ENCODE data around the gene TARP.

Gene TARP

DNA sequence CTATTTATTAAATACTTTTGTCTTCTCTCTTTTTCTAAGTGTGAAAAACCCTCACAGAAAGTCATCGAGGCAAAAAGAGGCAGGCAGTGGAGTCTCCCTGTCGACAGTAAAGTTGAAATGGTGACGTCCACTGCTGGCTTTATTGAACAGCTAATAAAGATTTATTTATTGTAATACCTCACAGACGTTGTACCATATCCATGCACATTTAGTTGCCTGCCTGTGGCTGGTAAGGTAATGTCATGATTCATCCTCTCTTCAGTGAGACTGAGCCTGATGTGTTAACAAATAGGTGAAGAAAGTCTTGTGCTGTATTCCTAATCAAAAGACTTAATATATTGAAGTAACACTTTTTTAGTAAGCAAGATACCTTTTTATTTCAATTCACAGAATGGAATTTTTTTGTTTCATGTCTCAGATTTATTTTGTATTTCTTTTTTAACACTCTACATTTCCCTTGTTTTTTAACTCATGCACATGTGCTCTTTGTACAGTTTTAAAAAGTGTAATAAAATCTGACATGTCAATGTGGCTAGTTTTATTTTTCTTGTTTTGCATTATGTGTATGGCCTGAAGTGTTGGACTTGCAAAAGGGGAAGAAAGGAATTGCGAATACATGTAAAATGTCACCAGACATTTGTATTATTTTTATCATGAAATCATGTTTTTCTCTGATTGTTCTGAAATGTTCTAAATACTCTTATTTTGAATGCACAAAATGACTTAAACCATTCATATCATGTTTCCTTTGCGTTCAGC, 43.4 kb downstream of the TARP start:
- Mint-ChIP-seq H3K36me3 (ENCODE audit: low read depth) (peaks cover 33% of the 10 kb centered on the region), H3K27me3 (no peaks in the 10 kb centered on the region), H3K9me3 (no peaks in the 10 kb centered on the region), H3K4me1 (peaks cover 63% of the 10 kb centered on the region), H3K4me3 (no peak overlapping the region), H3K27ac (peak overlapping the region; percentile 53)
- ATAC-seq (no peak), DNase-seq (no peak)

DNA sequence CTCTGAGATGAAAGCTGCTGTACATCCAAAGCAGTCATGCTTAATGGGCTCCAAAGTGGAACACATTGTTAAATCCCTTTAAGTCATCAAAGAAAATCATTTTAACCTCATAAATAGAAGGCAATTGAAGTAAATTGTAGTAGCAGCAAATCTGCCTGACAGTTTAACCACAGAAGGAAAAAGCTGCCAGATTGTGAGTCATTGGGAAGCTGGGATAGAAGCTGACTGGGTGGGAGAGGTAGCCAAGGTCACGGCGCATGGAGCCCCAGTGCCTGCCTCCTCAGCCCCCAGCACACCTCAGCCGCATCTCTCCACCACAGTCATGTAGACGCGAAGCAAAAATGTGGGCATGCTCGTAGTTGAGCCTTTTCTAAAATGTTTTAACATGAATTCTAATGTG, 44.0 kb downstream of the TARP start:
- Mint-ChIP-seq H3K36me3 (ENCODE audit: low read depth) (peaks cover 37% of the 10 kb centered on the region), H3K4me3 (no peak overlapping the region), H3K9me3 (no peaks in the 10 kb centered on the region), H3K27ac (no peak overlapping the region), H3K4me1 (peaks cover 60% of the 10 kb centered on the region), H3K27me3 (no peaks in the 10 kb centered on the region)
- ATAC-seq = no peak
- DNase-seq = no peak

DNA sequence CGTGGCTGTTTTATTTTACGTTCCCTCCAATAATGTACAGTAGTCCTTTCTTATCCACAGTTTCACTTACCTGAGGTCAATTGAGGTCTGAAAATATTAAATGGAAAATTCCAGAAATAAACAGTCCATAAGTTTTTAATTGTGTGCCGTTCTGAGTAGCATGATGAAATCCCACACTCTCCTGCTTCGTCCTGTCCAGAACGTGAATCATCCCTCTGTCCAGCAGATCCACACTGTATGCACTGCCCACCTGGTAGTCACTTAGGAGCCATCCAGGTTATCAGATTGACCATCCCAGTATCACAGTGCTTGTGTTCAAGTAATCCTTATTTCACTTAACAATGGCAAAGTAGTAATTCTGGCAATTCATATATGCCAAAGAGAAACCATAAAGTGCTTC, 49.0 kb downstream of the TARP start:
- no peak for DNase-seq
- H3K4me1 Mint-ChIP-seq = peaks cover 42% of the 10 kb centered on the region
- no peak for ATAC-seq
- no peaks in the 10 kb centered on the region for H3K9me3 Mint-ChIP-seq
- H3K27me3 Mint-ChIP-seq = no peaks in the 10 kb centered on the region
- H3K36me3 Mint-ChIP-seq (ENCODE audit: low read depth) = peaks cover 30% of the 10 kb centered on the region
- H3K27ac Mint-ChIP-seq = peak overlapping the region; percentile 23
- H3K4me3 Mint-ChIP-seq = no peak overlapping the region

DNA sequence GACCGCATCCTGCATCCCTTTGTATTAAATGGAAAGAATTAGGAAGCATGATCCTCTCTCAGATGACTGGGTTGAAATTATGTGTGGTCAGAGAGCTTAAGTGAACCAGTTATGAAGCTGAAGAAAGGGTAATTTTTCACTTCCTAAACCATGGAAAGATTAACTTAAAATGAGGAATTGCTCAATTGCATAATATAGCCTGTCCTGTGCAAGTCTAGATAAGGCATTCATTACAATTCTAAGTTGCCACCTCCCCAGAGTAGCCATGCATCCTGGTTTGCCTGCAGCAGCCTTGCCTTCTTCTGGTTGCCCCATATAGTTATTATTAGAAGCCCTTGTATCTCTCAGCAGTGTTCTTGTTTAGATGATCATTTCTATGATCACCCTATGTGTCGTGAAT, 50.1 kb downstream of the TARP start:
- no peak for ATAC-seq
- peaks cover 34% of the 10 kb centered on the region for H3K4me1 Mint-ChIP-seq
- H3K27ac Mint-ChIP-seq = no peak overlapping the region
- peaks cover 29% of the 10 kb centered on the region for H3K36me3 Mint-ChIP-seq (ENCODE audit: low read depth)
- DNase-seq = no peak
- no peaks in the 10 kb centered on the region for H3K27me3 Mint-ChIP-seq
- H3K9me3 Mint-ChIP-seq = no peaks in the 10 kb centered on the region
- no peak overlapping the region for H3K4me3 Mint-ChIP-seq

DNA sequence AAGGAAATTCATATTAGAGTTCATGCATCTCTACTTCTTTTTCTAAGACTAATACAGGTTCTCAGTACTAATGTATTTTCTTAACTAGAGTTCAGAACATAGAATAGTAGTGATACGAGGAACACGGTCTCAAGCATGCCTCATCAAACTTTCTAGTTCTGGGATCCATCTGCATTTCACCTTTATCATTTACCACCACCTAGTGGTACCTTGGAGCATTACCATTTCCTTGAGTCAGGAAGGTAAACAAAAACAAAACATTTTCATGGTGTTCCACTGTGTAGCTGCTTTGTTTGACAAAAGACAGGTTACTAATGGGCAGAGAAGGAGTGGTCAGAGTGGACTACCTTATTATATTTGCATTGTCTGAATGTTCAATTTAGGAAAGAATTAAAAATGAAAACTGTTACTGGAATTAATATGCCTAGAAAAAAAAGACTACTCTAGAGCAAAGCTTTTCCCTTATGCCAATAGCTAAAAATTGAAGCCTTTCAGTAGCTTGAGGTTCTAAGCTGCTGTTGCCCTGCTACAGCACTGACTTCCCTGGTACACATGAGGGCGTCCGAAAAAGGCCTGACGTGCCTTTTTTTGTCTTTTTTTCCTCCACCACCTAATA, 50.8 kb downstream of the TARP start:
- H3K4me3 Mint-ChIP-seq = no peak overlapping the region
- ATAC-seq = peak; percentile 38

DNA sequence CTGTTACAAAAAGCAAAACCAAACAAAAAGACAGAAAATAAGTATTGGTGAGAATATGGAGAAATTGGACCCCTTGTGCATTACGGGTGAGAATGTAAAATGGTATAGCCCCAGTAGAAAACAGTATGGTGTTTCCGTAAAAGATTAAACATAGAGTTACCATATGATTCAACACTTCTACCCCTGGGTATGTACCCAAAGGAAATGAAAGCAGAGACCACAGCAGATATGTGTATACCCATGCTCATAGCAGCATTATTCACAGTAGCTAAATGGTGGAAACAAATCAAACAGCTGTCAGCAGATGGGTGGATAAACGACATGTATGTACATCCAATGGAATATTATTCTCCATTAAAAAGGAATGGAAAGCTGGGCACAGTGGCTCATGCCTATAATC, 53.0 kb downstream of the TARP start:
- H3K36me3 Mint-ChIP-seq (ENCODE audit: low read depth) = peaks cover 28% of the 10 kb centered on the region
- no peaks in the 10 kb centered on the region for H3K9me3 Mint-ChIP-seq
- no peaks in the 10 kb centered on the region for H3K27me3 Mint-ChIP-seq
- DNase-seq (no peak), ATAC-seq (peak; percentile 88)
- H3K4me1 Mint-ChIP-seq = peaks cover 58% of the 10 kb centered on the region
- H3K4me3 Mint-ChIP-seq = no peak overlapping the region
- H3K27ac Mint-ChIP-seq = peak overlapping the region; percentile 66

More for the DNA sequence above, 50.8 kb downstream of the TARP start:
- Mint-ChIP-seq H3K27me3 (no peaks in the 10 kb centered on the region), H3K36me3 (ENCODE audit: low read depth) (peaks cover 26% of the 10 kb centered on the region), H3K4me1 (peaks cover 38% of the 10 kb centered on the region), H3K9me3 (no peaks in the 10 kb centered on the region), H3K27ac (no peak overlapping the region)
- DNase-seq = no peak

DNA sequence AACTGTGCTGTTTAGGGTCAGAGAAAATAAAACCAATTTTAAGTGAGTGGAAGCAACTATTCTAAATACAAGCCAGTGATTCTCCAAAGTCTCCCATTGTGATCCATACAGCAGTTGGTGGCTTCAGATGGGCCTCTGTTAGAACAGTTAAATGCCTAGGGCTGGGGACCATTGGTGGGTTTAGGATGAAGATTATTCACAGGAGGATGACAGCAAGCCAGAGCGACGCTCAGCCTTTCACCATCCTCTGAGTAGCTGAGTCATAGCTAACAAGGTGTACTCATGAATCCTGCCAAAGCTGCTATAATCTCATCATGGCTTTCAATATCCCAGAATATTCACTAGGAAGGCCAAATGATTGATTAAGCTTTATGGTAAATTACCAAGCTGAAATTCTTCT, 55.8 kb downstream of the TARP start:
- H3K27ac Mint-ChIP-seq = peak overlapping the region; percentile 56
- H3K4me3 Mint-ChIP-seq = no peak overlapping the region
- DNase-seq (no peak), ATAC-seq (no peak)
- no peaks in the 10 kb centered on the region for H3K27me3 Mint-ChIP-seq
- H3K36me3 Mint-ChIP-seq (ENCODE audit: low read depth) = peaks cover 20% of the 10 kb centered on the region
- no peaks in the 10 kb centered on the region for H3K9me3 Mint-ChIP-seq
- H3K4me1 Mint-ChIP-seq = peaks cover 55% of the 10 kb centered on the region

DNA sequence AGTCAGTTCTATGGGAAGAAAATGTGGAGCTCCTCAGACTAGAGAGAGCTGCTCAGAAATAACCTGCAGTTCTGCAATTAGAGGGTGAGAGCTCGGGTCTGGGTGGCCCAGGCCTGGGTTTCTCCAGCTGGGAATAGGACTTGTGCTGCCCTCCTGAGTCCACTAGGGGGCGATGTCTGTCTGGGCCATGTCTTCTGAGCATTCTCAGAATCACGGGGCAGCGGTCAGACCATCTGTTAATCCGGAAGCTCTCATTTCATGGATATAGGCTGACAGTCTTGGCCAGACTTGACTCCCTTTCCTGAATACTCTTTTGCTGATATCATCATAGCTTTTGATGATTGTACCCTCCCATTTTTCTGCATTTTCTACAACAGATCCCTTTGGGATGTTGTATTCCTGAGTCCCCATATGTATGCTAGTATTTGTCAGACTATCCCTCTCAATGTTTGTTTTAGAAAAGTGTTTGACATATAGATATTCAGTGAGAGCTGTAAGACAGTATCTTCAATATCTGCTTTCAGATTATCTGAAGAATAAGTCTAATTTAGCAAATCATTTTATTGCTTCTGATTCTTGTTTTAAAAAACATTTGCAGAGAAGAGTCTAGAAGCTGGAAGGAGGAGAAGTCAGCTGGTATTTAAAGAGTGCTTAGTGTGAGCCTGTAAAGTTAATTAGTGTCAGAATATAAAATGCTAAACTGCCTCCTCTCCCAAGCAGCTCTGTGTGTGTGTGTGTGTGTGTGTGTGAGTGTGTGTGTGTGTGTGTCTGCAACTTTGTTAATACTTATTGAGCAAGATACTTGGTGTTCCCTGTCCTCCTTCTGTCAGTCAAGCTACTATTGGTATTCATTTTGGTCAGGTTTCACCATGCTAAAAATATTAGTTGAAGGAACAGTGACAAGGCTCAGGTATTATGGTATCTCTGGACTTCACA, 57.4 kb downstream of the TARP start:
- Mint-ChIP-seq H3K27ac (peak overlapping the region; percentile 9), H3K36me3 (ENCODE audit: low read depth) (peaks cover 19% of the 10 kb centered on the region), H3K4me3 (no peak overlapping the region), H3K4me1 (peaks cover 44% of the 10 kb centered on the region), H3K9me3 (no peaks in the 10 kb centered on the region), H3K27me3 (no peaks in the 10 kb centered on the region)
- peak; percentile 81 for ATAC-seq
- peak; percentile 76 for DNase-seq

DNA sequence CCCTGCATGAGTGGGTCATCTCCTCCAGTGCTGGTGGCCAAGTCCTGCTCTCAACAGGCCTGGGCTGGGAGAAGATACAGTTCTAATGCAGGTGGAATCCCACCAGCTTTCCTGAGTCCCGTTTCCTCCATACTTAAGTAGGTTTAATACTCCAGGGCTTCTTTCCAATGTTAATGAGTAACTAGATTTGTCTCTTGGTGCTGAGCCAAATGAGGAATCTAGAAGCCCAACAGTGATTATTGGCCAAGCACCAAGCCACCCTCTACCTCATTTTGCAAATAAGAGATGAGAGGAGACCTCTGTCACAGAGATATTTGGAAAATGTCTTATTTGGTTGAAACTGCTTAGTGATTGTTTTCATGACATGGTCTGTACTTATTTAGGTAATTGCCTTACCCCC, 58.3 kb downstream of the TARP start:
- ATAC-seq (no peak), DNase-seq (no peak)
- no peak overlapping the region for H3K4me3 Mint-ChIP-seq
- H3K27ac Mint-ChIP-seq = no peak overlapping the region
- H3K9me3 Mint-ChIP-seq = no peaks in the 10 kb centered on the region
- H3K27me3 Mint-ChIP-seq = no peaks in the 10 kb centered on the region
- H3K36me3 Mint-ChIP-seq (ENCODE audit: low read depth) = peaks cover 14% of the 10 kb centered on the region
- H3K4me1 Mint-ChIP-seq = peaks cover 37% of the 10 kb centered on the region

DNA sequence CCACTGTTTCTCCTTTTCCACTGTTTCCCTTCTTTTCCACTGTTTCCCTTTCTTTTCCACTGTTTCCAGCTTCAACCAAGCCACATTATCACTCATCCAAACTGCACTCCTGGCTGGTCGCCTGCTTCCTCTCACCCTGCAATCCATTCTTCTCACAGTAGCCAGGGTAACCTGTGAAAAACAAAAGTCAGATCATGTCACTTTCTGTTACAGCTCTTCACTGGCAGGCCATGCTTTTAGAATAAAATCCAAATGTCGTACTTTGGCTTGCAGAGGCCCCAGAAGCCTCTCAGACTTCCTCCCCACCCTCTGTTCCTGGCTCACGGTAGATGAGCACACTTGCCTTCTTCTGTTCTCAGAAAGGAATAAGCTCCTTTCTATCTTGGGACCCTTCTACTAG, 61.5 kb downstream of the TARP start:
- H3K9me3 Mint-ChIP-seq = no peaks in the 10 kb centered on the region
- no peak for DNase-seq
- ATAC-seq = no peak
- H3K27me3 Mint-ChIP-seq = no peaks in the 10 kb centered on the region
- H3K27ac Mint-ChIP-seq = no peak overlapping the region
- peaks cover 16% of the 10 kb centered on the region for H3K4me1 Mint-ChIP-seq
- H3K4me3 Mint-ChIP-seq = no peak overlapping the region
- peaks cover 9% of the 10 kb centered on the region for H3K36me3 Mint-ChIP-seq (ENCODE audit: low read depth)

DNA sequence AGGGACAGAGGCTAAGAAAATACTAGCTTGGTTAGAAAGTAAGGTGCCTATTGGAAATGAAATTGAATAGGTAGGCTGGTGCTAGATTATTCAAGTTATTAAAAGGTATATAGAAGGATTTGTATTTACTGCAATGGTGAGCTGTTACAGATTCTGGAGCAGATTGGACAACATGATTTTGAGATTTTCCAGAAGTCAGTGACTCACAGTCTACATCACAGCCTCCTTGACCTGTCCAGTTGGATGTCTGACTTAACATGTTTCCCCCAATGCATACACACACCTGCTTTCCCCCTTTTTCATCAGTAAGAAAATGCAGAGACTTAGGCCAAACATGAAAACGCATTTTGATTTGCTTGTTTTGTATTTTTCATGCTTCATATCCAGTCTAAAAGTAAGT, 62.0 kb downstream of the TARP start:
- Mint-ChIP-seq H3K4me3 (no peak overlapping the region), H3K27ac (no peak overlapping the region), H3K36me3 (ENCODE audit: low read depth) (peaks cover 9% of the 10 kb centered on the region), H3K4me1 (peaks cover 12% of the 10 kb centered on the region), H3K27me3 (no peaks in the 10 kb centered on the region), H3K9me3 (no peaks in the 10 kb centered on the region)
- ATAC-seq (no peak), DNase-seq (no peak)
